ENCODE measurements around the gene ORAI3. TPM values are rescaled to one million over a fixed set of nuclear protein-coding genes. Genes with fewer than 3 reads are reported as not detected.

Gene ORAI3
- total and polyA plus RNA-seq, 2 of the 13 experiments (the other 11 are each of a cell fraction or from before 2014, with no cell fraction given): 11.4 to 32.0 TPM

GRCh38 chr16:30957456-30958174 lies 8.7 kb downstream of the ORAI3 start, which contains the start of gene SETD1A (continued):
- TF ChIP-seq ZNF235 (CRISPR knock-in tag; IDR thresholded peaks at IDR 0.05; ENCODE audit: borderline replicate concordance) (peak; percentile 37; the same call in 1 of the 2 replicates), THYN1 (CRISPR knock-in tag; IDR thresholded peaks at IDR 0.05; ENCODE audit: borderline replicate concordance, low read depth) (no peak), BRCA1 (CRISPR knock-in tag; IDR thresholded peaks at IDR 0.05) (no peak), HNRNPH1 (optimal IDR thresholded peaks at IDR 0.05; ENCODE audit: low read depth, low read length) (no peak), NAIF1 (CRISPR knock-in tag; IDR thresholded peaks at IDR 0.05; ENCODE audit: borderline replicate concordance) (no peak), ATF1 (CRISPR knock-in tag; IDR thresholded peaks at IDR 0.05) (peak; percentile 85), ZNF800 (CRISPR knock-in tag; IDR thresholded peaks at IDR 0.05) (no peak), IRF9 (CRISPR knock-in tag; IDR thresholded peaks at IDR 0.05; ENCODE audit: borderline replicate concordance) (peak; percentile 89; the same call in 1 of the 2 replicates), RBM39 (IDR thresholded peaks at IDR 0.05; ENCODE audit: low read depth, low read length, poor library complexity, severe bottlenecking) (peak; percentile 98), ZNF780A (CRISPR knock-in tag; IDR thresholded peaks at IDR 0.05) (0 out of 2 replicates have a peak, but pooled peaks have one; percentile 67), SKIL (CRISPR knock-in tag; IDR thresholded peaks at IDR 0.05; ENCODE audit: borderline replicate concordance) (no peak; the same call in 1 of the 2 replicates), ZNF326 (CRISPR knock-in tag; IDR thresholded peaks at IDR 0.05; ENCODE audit: borderline replicate concordance) (no peak), HNRNPLL (IDR thresholded peaks at IDR 0.05; ENCODE audit: low read depth, low read length, poor library complexity, severe bottlenecking) (peak; percentile 69), ZNF530 (CRISPR knock-in tag; IDR thresholded peaks at IDR 0.05; ENCODE audit: low read depth) (no peak)
- TF ChIP-seq, protein P1, sequence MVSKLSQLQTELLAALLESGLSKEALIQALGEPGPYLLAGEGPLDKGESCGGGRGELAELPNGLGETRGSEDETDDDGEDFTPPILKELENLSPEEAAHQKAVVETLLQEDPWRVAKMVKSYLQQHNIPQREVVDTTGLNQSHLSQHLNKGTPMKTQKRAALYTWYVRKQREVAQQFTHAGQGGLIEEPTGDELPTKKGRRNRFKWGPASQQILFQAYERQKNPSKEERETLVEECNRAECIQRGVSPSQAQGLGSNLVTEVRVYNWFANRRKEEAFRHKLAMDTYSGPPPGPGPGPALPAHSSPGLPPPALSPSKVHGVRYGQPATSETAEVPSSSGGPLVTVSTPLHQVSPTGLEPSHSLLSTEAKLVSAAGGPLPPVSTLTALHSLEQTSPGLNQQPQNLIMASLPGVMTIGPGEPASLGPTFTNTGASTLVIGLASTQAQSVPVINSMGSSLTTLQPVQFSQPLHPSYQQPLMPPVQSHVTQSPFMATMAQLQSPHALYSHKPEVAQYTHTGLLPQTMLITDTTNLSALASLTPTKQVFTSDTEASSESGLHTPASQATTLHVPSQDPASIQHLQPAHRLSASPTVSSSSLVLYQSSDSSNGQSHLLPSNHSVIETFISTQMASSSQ (IDR thresholded peaks at IDR 0.05; ENCODE audit: low read depth): peak; percentile 34; the same call in 1 of the 2 replicates
- TF ChIP-seq, protein P1 (CRISPR knock-in tag; IDR thresholded peaks at IDR 0.05; ENCODE audit: borderline replicate concordance): no peak
- TF ChIP-seq, protein P2, sequence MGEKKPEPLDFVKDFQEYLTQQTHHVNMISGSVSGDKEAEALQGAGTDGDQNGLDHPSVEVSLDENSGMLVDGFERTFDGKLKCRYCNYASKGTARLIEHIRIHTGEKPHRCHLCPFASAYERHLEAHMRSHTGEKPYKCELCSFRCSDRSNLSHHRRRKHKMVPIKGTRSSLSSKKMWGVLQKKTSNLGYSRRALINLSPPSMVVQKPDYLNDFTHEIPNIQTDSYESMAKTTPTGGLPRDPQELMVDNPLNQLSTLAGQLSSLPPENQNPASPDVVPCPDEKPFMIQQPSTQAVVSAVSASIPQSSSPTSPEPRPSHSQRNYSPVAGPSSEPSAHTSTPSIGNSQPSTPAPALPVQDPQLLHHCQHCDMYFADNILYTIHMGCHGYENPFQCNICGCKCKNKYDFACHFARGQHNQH (CRISPR knock-in tag; IDR thresholded peaks at IDR 0.05): peak; percentile 62
